ENCODE measurements around the gene GPC6.

The GPC6 gene

DNA sequence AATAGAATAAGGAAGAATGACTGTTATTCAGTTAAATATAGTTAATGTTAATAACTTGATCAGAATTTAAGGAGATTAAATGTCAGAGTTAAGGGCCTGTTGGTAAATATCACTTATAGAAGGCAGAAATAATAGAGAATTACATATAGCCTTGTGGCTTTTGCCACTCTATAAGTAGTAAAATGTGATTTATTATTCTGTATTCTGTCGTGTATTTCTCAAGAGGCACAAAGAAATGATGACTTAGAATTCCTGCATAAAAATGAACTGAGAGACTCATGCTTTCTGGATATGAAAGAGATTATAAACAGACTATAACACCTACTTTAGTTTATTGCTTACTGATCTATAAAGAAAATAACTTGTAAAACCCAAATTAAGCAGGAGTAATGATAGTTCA, 40.1 kb downstream of the GPC6 start:
- TF ChIP-seq, protein P1, sequence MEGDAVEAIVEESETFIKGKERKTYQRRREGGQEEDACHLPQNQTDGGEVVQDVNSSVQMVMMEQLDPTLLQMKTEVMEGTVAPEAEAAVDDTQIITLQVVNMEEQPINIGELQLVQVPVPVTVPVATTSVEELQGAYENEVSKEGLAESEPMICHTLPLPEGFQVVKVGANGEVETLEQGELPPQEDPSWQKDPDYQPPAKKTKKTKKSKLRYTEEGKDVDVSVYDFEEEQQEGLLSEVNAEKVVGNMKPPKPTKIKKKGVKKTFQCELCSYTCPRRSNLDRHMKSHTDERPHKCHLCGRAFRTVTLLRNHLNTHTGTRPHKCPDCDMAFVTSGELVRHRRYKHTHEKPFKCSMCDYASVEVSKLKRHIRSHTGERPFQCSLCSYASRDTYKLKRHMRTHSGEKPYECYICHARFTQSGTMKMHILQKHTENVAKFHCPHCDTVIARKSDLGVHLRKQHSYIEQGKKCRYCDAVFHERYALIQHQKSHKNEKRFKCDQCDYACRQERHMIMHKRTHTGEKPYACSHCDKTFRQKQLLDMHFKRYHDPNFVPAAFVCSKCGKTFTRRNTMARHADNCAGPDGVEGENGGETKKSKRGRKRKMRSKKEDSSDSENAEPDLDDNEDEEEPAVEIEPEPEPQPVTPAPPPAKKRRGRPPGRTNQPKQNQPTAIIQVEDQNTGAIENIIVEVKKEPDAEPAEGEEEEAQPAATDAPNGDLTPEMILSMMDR (conservative IDR thresholded peaks at IDR 0.05; ENCODE audit: low read length) = no peak
- no peak for DNase-seq (ENCODE audit: low read depth)

DNA sequence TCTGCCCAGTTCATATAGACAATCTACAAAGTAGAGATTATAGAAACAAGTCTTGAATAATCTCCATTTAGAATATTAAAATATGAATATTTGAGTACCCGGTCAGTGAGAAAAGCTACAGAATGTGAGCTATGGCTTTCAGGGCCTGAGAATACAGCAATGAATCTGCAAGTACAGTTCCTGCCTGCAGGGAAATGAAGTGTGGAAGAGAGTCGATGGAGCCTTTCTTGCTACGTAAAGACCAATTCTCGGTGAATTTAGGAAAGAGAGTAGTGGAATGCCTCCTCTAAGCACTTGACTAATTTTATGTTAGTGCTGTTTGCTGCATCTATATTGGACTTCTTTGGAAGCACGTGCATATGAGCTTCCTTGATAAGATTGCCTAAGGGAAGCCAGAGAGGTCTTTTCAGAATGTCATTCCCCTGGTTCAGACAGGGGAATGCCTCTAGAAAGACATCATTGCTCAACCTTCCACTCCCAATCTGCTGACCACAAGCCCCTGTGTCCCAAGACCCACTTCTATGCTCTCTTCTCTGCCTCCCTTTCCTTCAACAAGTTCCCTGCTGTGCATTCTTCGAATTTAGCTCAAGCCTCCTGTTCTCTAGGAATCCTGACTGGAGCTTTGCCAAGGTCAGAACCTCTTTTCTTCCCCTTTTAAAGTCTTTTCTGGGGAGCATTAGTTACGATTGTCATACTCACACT, 41.9 kb downstream of the GPC6 start:
- H3K4me3 ChIP-seq (ENCODE audit: low read length) = no peak overlapping the region
- TF ChIP-seq, protein P1 (conservative IDR thresholded peaks at IDR 0.05; ENCODE audit: low read length) = no peak
- no peak for DNase-seq (ENCODE audit: low read depth)

More for the DNA sequence above, 40.1 kb downstream of the GPC6 start:
- no peak overlapping the region for H3K4me3 ChIP-seq (ENCODE audit: low read length)

DNA sequence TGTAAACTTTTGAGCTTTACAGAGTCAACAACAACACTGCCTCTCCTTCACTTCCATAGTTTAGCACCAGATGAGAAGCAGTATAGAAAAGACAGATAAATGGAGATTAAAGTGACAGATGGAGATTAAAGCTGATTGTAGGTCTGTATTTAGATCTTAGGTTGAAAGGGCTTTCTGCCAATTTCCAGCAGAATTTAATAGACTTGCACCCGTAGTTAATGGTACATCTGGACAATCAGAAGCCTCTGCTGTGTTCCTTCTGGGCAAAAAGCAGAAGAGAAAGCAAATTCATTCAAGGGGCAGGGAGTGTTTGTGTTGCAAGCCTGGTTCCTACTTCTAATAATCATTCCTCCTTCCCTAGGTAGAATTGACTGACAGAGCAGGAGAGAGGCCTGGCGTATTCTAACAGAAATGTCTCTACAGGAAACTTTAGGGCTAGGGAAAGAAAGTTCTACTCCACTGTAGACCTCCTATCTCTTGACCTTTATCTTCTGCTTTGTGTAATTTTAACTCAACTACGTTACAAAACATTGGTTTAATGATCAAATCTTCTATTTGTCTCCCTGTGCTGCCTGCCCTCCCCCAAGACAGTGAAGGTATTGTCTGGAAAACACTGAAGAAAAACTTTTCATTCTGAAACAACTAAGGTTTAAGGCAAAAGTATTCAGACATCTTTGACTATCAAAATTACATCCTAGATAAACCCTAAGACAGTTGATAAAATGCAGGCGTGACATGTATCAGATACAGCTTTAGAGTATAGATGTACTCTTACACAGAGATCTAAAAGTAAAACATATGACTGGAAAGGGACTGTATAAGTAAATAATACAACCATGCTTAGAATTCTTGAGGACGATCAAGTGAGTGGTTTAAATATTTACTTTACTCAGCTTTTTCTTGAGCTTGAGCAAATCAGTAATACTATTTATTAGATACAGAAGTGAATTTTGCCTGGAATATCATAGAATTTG, 44.4 kb downstream of the GPC6 start:
- DNase-seq (ENCODE audit: low read depth) = no peak
- H3K4me3 ChIP-seq (ENCODE audit: low read length) = no peak overlapping the region
- TF ChIP-seq, protein P1 (conservative IDR thresholded peaks at IDR 0.05; ENCODE audit: low read length) = no peak

DNA sequence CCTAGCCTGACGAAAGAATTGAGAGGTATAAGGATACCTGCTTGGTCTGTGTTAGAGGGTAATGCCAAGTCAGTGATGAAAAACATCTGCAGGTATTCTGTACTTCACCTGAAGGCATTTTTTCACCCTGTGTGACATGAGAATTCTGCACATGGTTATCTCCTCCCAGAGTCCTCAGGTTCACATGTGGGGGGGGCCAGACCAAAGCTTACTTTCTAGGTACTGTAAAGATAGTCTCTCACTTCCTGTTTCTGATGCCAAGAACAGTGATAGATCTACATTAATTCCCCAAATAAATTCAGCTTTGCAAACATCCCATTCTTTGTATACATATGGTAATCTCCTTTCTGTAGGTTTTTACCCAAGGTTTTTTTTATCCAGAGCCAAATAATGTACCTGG, 53.4 kb downstream of the GPC6 start:
- TF ChIP-seq, protein P1 (conservative IDR thresholded peaks at IDR 0.05; ENCODE audit: low read length) = no peak
- no peak overlapping the region for H3K4me3 ChIP-seq (ENCODE audit: low read length)

DNA sequence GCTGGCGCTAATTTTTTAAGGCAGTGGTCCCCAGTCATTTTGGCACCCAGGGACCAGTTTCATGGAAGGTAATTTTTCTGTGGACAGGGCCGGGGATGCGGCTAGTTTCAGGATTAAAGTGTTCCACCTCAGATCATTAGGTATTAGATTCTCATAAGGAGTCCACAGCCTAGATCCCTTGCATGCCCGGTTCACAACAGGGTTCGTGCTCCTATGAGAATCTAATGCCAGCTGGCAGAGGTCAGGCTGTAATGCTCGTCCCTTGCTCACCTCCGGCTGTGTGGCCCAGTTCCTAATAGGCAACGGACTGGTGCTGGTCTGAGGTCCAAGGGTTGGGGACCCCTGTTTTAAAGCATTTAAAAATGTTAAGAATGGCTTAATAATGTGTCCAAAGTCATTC, 54.1 kb downstream of the GPC6 start:
- DNase-seq (ENCODE audit: low read depth) = no peak
- no peak overlapping the region for H3K4me3 ChIP-seq (ENCODE audit: low read length)
- TF ChIP-seq, protein P1 (conservative IDR thresholded peaks at IDR 0.05; ENCODE audit: low read length) = no peak

More for the DNA sequence above, 53.4 kb downstream of the GPC6 start:
- no peak for DNase-seq (ENCODE audit: low read depth)

DNA sequence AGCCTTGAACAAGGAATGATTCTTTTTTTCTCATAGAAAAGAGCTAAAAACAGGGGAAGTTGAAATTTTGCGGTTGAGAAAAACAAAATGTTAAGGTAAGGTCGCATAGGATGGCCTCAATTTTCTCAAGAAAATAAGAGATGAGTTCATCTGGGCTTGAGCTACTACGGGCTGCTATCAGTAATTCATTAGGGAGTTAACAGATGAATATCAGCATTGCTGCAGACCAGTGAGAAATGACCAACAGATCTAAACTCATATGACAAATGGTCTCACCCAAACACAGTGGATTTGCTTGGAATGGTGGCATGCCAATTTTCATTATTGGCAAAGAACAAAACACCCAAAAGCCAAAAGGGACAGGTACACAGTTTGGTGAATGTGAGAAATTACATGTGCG, 56.6 kb downstream of the GPC6 start:
- H3K4me3 ChIP-seq (ENCODE audit: low read length) = no peak overlapping the region
- DNase-seq (ENCODE audit: low read depth) = no peak
- TF ChIP-seq, protein P1 (conservative IDR thresholded peaks at IDR 0.05; ENCODE audit: low read length) = no peak
